PC-3 (cell line): ENCODE measurements around the gene TIAM1. TPM values are rescaled to one million over a fixed set of nuclear protein-coding genes. Genes with fewer than 3 reads are reported as not detected.
A peak's percentile ranks its signal among the peaks of the same experiment; 100 is the strongest.

Experiments used
- ATAC-seq: fragments of 200-7000 bp; cut with Tn5 transposase; 2 replicates; pipeline ENCODE4 v1.9.1; 2020; ENCODE audit warnings: mild to moderate bottlenecking, moderate library complexity
- BruUV-seq: library from RNA; stranded (reverse); fragments of 400-500 nt; replicated peaks from 2 replicates; lab custom pipeline; 2021; lab: Mats Ljungman, UMichigan
- CTCF ChIA-PET: fragments of 300-600 bp; sonication (Branson Sonifier 250); formaldehyde crosslinking; loops from one replicate; lab custom pipeline; 2022; ENCODE audit warnings: antibody characterized with exemption; lab: Charles Lee
- POLR2A ChIA-PET: fragments of 300-600 bp; sonication (Branson Sonifier 250); formaldehyde crosslinking; loops from one replicate; lab custom pipeline; 2022; ENCODE audit warnings: antibody characterized with exemption; ENCODE audit not compliant: unreplicated experiment; lab: Charles Lee
- DNase-seq: peaks from one replicate; pipeline ENCODE4 v3.0.0-alpha.2; 2015
- H2AFZ ChIP-seq: fragments of 300-600 bp; sonication (generic); 2 replicates; pipeline ENCODE4 v1.6.0; 2016; ENCODE audit warnings: antibody characterized with exemption, low read length
- H3F3A ChIP-seq: fragments of 300-600 bp; sonication (generic); one replicate; pipeline ENCODE4 v1.6.0; 2017; ENCODE audit warnings: antibody characterized with exemption, low read length, control low read depth, mild to moderate bottlenecking; ENCODE audit not compliant: unreplicated experiment
- H3K27ac ChIP-seq: fragments of 300-600 bp; sonication (generic); 2 replicates; pipeline ENCODE4 v1.5.1; 2016; ENCODE audit warnings: mild to moderate bottlenecking, low read length
- H3K27me3 ChIP-seq: fragments of 300-600 bp; sonication (generic); 2 replicates; pipeline ENCODE4 v1.6.1; 2016; ENCODE audit warnings: low read length, mixed read lengths
- H3K36me3 ChIP-seq: fragments of 300-600 bp; sonication (generic); 2 replicates; pipeline ENCODE4 v1.6.1; 2016; ENCODE audit warnings: low read depth, mixed run types, low read length, mixed read lengths
- H3K4me1 ChIP-seq: fragments of 300-600 bp; sonication (generic); 2 replicates; pipeline ENCODE4 v1.5.1; 2016; ENCODE audit warnings: low read length; ENCODE audit not compliant: insufficient read depth
- H3K4me2 ChIP-seq: fragments of 300-600 bp; sonication (generic); 2 replicates; pipeline ENCODE4 v1.6.0; 2016; ENCODE audit warnings: low read length
- H3K4me3 ChIP-seq: fragments of 300-600 bp; sonication (generic); 2 replicates; pipeline ENCODE4 v1.5.1; 2016; ENCODE audit warnings: mild to moderate bottlenecking, low read length, mixed read lengths
- H3K79me2 ChIP-seq: fragments of 300-600 bp; sonication (generic); 2 replicates; pipeline ENCODE4 v1.6.1; 2017; ENCODE audit warnings: low read length, mixed read lengths
- H3K9ac ChIP-seq: fragments of 300-600 bp; sonication (generic); 2 replicates; pipeline ENCODE4 v1.6.0; 2016; ENCODE audit warnings: mild to moderate bottlenecking, low read length
- H3K9me2 ChIP-seq: fragments of 300-600 bp; sonication (generic); replicated peaks from 2 replicates; pipeline ENCODE4 v1.6.1; 2016; ENCODE audit warnings: mixed run types, low read length, mixed read lengths
- H3K9me3 ChIP-seq: fragments of 300-600 bp; sonication (generic); 2 replicates; pipeline ENCODE4 v1.6.1; 2016; ENCODE audit warnings: low read length, mixed read lengths
- H4K20me1 ChIP-seq: fragments of 300-600 bp; sonication (generic); 2 replicates; pipeline ENCODE4 v1.6.1; 2016; ENCODE audit warnings: low read length, mixed read lengths
- EZH2 ChIP-seq: fragments of 300-600 bp; sonication (generic); IDR thresholded peaks from one replicate; pipeline ENCODE4 v1.6.1; 2017; ENCODE audit warnings: antibody characterized with exemption, mild to moderate bottlenecking, low read length; ENCODE audit not compliant: unreplicated experiment
- EZH2phosphoT487 ChIP-seq: fragments of 300-600 bp; sonication (generic); IDR thresholded peaks from 2 replicates; pipeline ENCODE4 v1.6.1; 2018; ENCODE audit warnings: mild to moderate bottlenecking, antibody characterized with exemption, low read length, borderline replicate concordance
- intact Hi-C: fragments of 100-400 bp; cut with micrococcal nuclease; formaldehyde crosslinking; loops from 2 replicates; pipeline ENCODE4 v1.9.0; 2023
- total RNA-seq: library from RNA; depleted of rRNA; stranded (reverse); fragments of >200 nt; gene quantifications from 2 replicates; pipeline ENCODE4 v1.2.3, GENCODE V29; 2014
- TF ChIP-seq, protein P1 (sequence below): fragments of 300-600 bp; sonication (generic); conservative IDR thresholded peaks from 2 replicates; pipeline ENCODE4 v1.5.1; 2017; ENCODE audit warnings: antibody characterized with exemption, low read depth, mild to moderate bottlenecking, low read length

TIAM1 gene
- total RNA-seq, 1 experiment from 2014 or later, result 19.1 TPM

DNA sequence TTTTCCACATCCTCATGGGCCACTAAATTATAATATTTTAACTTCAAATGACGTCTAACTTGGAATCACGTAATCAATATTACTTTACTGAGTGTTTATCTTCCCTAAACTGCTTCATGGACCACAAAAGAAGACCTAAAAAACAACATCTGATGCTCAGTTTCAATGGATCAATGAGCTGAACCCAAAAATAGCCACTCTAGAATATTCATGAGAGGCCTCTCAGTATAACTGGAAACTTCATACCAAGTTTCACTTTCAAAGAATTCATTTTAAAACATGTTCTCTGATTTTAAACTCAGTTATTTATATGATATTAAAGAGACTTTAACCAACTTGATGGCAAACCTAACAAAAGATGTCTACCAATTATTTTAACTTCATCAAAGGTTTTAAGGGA is 23.7 kb upstream of the TIAM1 start:
- POLR2A ChIA-PET, result no interaction called here
- H3K9me2 ChIP-seq, result no peaks in the 10 kb centered on the region
- CTCF ChIA-PET, result no interaction called here
- no peak overlapping the region for H3K27ac ChIP-seq
- H3K4me2 ChIP-seq, result no peak overlapping the region
- ATAC-seq, result no peak
- no peaks in the 10 kb centered on the region for H3K27me3 ChIP-seq
- H3K9me3 ChIP-seq, result no peaks in the 10 kb centered on the region
- H2AFZ ChIP-seq, result no peak overlapping the region
- H3K36me3 ChIP-seq, result no peaks in the 10 kb centered on the region
- H3K79me2 ChIP-seq, result no peaks in the 10 kb centered on the region
- no peak overlapping the region for H3K4me3 ChIP-seq
- H3K9ac ChIP-seq, result no peak overlapping the region
- intact Hi-C loops, result no loop called here
- no TSS peak for BruUV-seq
- H3F3A ChIP-seq, result no peaks in the 10 kb centered on the region
- no peak for DNase-seq
- TF ChIP-seq EZH2phosphoT487 (no peak), EZH2 (no peak)
- TF ChIP-seq, protein P1, sequence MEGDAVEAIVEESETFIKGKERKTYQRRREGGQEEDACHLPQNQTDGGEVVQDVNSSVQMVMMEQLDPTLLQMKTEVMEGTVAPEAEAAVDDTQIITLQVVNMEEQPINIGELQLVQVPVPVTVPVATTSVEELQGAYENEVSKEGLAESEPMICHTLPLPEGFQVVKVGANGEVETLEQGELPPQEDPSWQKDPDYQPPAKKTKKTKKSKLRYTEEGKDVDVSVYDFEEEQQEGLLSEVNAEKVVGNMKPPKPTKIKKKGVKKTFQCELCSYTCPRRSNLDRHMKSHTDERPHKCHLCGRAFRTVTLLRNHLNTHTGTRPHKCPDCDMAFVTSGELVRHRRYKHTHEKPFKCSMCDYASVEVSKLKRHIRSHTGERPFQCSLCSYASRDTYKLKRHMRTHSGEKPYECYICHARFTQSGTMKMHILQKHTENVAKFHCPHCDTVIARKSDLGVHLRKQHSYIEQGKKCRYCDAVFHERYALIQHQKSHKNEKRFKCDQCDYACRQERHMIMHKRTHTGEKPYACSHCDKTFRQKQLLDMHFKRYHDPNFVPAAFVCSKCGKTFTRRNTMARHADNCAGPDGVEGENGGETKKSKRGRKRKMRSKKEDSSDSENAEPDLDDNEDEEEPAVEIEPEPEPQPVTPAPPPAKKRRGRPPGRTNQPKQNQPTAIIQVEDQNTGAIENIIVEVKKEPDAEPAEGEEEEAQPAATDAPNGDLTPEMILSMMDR, result no peak
- peaks cover 26% of the 10 kb centered on the region for H3K4me1 ChIP-seq
- no peaks in the 10 kb centered on the region for H4K20me1 ChIP-seq

DNA sequence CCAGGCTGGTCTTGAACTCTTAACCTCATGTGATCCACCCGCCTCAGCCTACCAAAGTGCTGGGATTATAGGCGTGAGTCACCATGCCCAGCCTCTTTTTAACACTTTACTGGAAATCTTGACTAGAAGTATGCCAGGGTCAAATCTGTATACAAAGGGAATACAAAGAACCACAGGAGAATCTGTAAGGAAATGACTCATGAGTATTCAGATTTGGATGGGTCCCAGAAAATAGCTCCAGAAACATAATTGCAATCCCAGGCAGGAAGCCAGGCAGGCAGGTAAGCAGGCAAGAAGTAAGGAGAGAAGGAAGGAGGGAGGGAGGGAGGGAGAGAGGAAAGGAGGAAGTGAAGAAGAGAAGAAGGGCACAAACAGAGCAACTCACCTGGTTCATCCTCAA is 22.8 kb upstream of the TIAM1 start:
- intact Hi-C loops, result loop anchor here (1.0 kb wide), 1 partner anchor 13 kb away; no protein-coding TSS in a partner anchor
- CTCF ChIA-PET, result interaction anchor here (0.6 kb wide), 2 partner anchors 12 to 15 kb away, joined by 5 read pairs; no protein-coding TSS in a partner anchor
- TF ChIP-seq, protein P1, result no peak
- TF ChIP-seq EZH2phosphoT487 (no peak), EZH2 (no peak)
- Histone ChIP-seq H4K20me1 (no peaks in the 10 kb centered on the region), H3K27me3 (no peaks in the 10 kb centered on the region), H3K36me3 (no peaks in the 10 kb centered on the region), H3K9me3 (no peaks in the 10 kb centered on the region), H3K4me3 (no peak overlapping the region), H3K4me1 (peaks cover 20% of the 10 kb centered on the region), H3F3A (no peaks in the 10 kb centered on the region), H3K4me2 (no peak overlapping the region), H3K9ac (no peak overlapping the region), H3K79me2 (no peaks in the 10 kb centered on the region), H3K27ac (0 out of 2 replicates have a peak overlapping the region, but pooled peaks have one; percentile 29), H3K9me2 (no peaks in the 10 kb centered on the region), H2AFZ (no peak overlapping the region)
- BruUV-seq, result no TSS peak
- peak; percentile 96 for ATAC-seq
- peak; percentile 98 for DNase-seq
- POLR2A ChIA-PET, result interaction anchor here (0.7 to 0.9 kb wide), 2 partner anchors 12 to 77 kb away, joined by 6 to 13 read pairs; no protein-coding TSS in a partner anchor

DNA sequence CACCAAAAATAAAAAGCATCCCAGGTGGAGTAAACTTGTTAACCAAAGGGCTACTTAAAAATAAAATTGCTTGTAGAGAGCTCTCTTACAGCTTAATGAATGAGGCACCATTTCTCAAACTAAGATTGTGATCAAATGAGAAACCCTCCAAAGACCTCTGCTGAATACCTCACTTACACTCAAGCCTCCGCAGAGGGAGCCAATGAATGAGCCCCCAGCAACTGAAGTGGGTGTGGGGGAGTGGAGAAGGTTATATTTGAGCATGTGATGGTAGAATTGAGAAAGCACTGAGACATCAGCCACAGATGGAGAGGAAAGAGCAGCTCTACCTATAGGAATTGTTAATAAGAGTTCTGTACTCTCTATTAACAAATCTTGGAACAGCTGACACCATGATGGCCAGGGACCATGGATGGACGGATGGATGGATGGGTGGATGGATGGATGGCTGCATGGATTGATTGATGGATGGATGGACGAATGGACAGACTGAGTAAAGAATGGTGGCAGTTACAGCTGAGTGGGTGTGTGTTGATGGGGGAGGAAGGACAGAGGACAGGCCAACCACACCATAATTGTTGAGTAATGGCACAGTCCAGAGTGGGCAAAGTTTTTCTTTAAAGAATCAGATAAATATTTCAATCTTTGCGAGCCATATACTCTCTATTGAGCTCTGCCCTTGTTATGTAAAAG is 20.3 kb upstream of the TIAM1 start:
- TF ChIP-seq, protein P1, result no peak
- no peak for TF ChIP-seq EZH2phosphoT487
- no peak for TF ChIP-seq EZH2
- intact Hi-C loops, result no loop called here
- H3F3A ChIP-seq, result no peaks in the 10 kb centered on the region
- H3K9ac ChIP-seq, result no peak overlapping the region
- H3K9me2 ChIP-seq, result no peaks in the 10 kb centered on the region
- DNase-seq, result no peak
- POLR2A ChIA-PET, result no interaction called here
- no peak overlapping the region for H3K4me3 ChIP-seq
- no peak overlapping the region for H3K27ac ChIP-seq
- no peaks in the 10 kb centered on the region for H3K36me3 ChIP-seq
- H3K9me3 ChIP-seq, result no peaks in the 10 kb centered on the region
- no peaks in the 10 kb centered on the region for H3K79me2 ChIP-seq
- H3K4me1 ChIP-seq, result peaks cover 26% of the 10 kb centered on the region
- H4K20me1 ChIP-seq, result no peaks in the 10 kb centered on the region
- H3K4me2 ChIP-seq, result no peak overlapping the region
- no peak for ATAC-seq
- no peak overlapping the region for H2AFZ ChIP-seq
- CTCF ChIA-PET, result no interaction called here
- no peaks in the 10 kb centered on the region for H3K27me3 ChIP-seq
- BruUV-seq, result no TSS peak
